WTC11 (cell line): ENCODE results near the gene EZR. TPM values are rescaled to one million over a fixed set of nuclear protein-coding genes. Genes with fewer than 3 reads are reported as not detected.

Experiments
- ATAC-seq: fragments of 200-7000 bp; cut with Tn5 transposase; 2 replicates; pipeline ENCODE4 v1.10.0; 2021; ENCODE audit warnings: mild to moderate bottlenecking, moderate library complexity
- CTCF ChIA-PET: fragments of 300-600 bp; sonication (Branson Sonifier 250); formaldehyde crosslinking; loops from one replicate; lab custom pipeline; 2021; ENCODE audit warnings: antibody characterized with exemption; lab: Charles Lee
- POLR2A ChIA-PET: fragments of 350-600 bp; sonication (Branson Sonifier 250); formaldehyde crosslinking; loops from one replicate; lab custom pipeline; 2021; ENCODE audit warnings: antibody characterized with exemption; lab: Charles Lee
- DNase-seq: peaks from one replicate; pipeline ENCODE4 v3.0.0; 2021; ENCODE audit warnings: low spot score
- H3K27ac Mint-ChIP-seq: 2 replicates; pipeline ENCODE4 v1.8.0; 2021; ENCODE audit warnings: mixed read lengths
- H3K27me3 Mint-ChIP-seq: 2 replicates; pipeline ENCODE4 v1.8.0; 2021; ENCODE audit warnings: low read depth, mild to moderate bottlenecking, moderate library complexity, mixed read lengths
- H3K36me3 Mint-ChIP-seq: 2 replicates; pipeline ENCODE4 v1.8.0; 2021; ENCODE audit warnings: mixed read lengths
- H3K4me1 Mint-ChIP-seq: 2 replicates; pipeline ENCODE4 v1.8.0; 2022; ENCODE audit warnings: mixed read lengths
- H3K4me3 Mint-ChIP-seq: 2 replicates; pipeline ENCODE4 v1.8.0; 2021; ENCODE audit warnings: mild to moderate bottlenecking, moderate library complexity, mixed read lengths
- H3K9me3 Mint-ChIP-seq: 2 replicates; pipeline ENCODE4 v1.8.0; 2021; ENCODE audit warnings: mixed read lengths
- EMX1 ChIP-seq: fragments of 250-450 bp; sonication (Bioruptor Pico); IDR thresholded peaks from 2 replicates; pipeline ENCODE4 v1.8.0; 2021; ENCODE audit warnings: mild to moderate bottlenecking
- ETV6 ChIP-seq: sonication (generic); formaldehyde crosslinking; IDR thresholded peaks from 2 replicates; pipeline ENCODE4 v1.8.1; 2022; ENCODE audit warnings: mild to moderate bottlenecking, missing genetic modification reagents
- MYBL2 ChIP-seq: sonication (generic); formaldehyde crosslinking; IDR thresholded peaks from 2 replicates; pipeline ENCODE4 v1.8.1; 2023; ENCODE audit warnings: mild to moderate bottlenecking, moderate library complexity, missing genetic modification reagents
- NFYB ChIP-seq: sonication (generic); formaldehyde crosslinking; conservative IDR thresholded peaks from 2 replicates; pipeline ENCODE4 v1.8.0; 2022; ENCODE audit warnings: low read depth, missing genetic modification reagents
- RORB ChIP-seq: fragments of 250-450 bp; sonication (Bioruptor Pico); IDR thresholded peaks from 2 replicates; pipeline ENCODE4 v1.9.0; 2021; ENCODE audit warnings: mild to moderate bottlenecking
- SP1 ChIP-seq: sonication (generic); formaldehyde crosslinking; conservative IDR thresholded peaks from 2 replicates; pipeline ENCODE4 v1.8.1; 2022; ENCODE audit warnings: missing genetic modification reagents
- ZNF138 ChIP-seq: sonication (generic); formaldehyde crosslinking; conservative IDR thresholded peaks from 2 replicates; pipeline ENCODE4 v1.8.1; 2022; ENCODE audit warnings: mild to moderate bottlenecking, moderate library complexity, missing genetic modification reagents
- ZNF423 ChIP-seq: fragments of 250-450 bp; sonication (Bioruptor Pico); IDR thresholded peaks from 2 replicates; pipeline ENCODE4 v2.1.2; 2022; ENCODE audit warnings: mild to moderate bottlenecking, moderate library complexity
- microRNA-seq: library from miRNA; unstranded; fragments of <30 nt; microRNA quantifications from one replicate; pipeline ENCODE4 v1.2.0, GENCODE V29; 2022; ENCODE audit warnings: borderline number of aligned reads
- total RNA-seq: library from RNA; stranded (reverse); gene quantifications from 3 replicates; pipeline ENCODE4 v1.2.3, GENCODE V29; 2021
- TF ChIP-seq, protein P1 (sequence below): sonication (generic); formaldehyde crosslinking; IDR thresholded peaks from 2 replicates; pipeline ENCODE4 v1.8.1; 2022; ENCODE audit warnings: mild to moderate bottlenecking, moderate library complexity, missing genetic modification reagents
- TF ChIP-seq, protein P2 (sequence below): sonication (generic); formaldehyde crosslinking; IDR thresholded peaks from 2 replicates; pipeline ENCODE4 v1.8.0; 2023; ENCODE audit warnings: mild to moderate bottlenecking, missing genetic modification reagents

Gene EZR
- total RNA-seq, 1 experiment from 2014 or later: 215 TPM

DNA sequence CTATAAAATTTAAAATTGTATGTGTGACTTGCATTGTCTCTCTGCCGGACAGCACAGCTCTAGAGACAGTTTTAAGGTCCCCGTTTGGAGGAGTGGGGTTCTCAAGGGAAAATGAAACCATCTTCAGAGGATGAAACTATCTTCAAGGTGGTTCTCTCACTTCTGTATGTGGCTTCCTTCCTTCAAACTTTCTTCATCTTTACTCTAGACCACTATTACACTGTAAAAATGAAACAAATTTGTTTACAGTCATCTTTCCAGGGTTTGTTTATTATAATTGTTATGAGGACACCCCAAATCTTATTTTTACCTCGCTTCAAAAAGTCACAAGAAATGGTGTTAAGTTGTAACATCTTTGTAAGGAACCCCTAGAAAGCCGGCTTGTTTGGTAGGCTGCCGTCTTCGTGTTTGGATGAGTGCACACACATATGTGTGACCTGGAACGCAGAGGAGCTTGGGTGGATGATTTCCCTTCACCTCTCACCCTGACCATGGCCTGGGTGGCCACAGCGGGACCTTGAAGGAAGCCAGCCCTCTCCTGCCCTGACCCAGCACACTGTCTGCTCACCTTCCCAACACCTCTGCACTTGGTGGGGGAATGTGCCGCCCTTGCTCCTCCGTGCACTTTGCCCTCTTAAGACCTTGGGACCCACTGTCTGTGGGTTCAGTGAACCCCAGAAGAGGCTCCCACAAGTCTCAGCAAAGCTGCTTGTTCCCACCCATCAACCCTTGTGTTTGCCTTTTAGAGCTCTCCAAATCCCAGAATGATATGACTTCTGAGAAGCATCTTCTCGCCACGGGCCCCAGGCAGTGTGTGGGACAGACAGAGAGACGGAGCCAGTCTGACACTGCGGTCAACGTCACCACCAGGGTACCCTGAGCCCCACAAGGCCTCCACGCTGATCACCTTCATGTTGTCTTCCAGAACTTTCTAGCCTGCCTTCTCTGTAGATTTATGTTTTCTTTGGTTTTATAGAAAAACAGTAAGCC, 101.5 kb downstream of the EZR start:
- Mint-ChIP-seq H3K27ac (no peak overlapping the region), H3K4me1 (peaks cover 11% of the 10 kb centered on the region), H3K9me3 (no peaks in the 10 kb centered on the region), H3K4me3 (no peak overlapping the region), H3K27me3 (no peaks in the 10 kb centered on the region), H3K36me3 (no peaks in the 10 kb centered on the region)
- DNase-seq (no peak), ATAC-seq (no peak)
- TF ChIP-seq ZNF138: no peak
- TF ChIP-seq, protein P1, sequence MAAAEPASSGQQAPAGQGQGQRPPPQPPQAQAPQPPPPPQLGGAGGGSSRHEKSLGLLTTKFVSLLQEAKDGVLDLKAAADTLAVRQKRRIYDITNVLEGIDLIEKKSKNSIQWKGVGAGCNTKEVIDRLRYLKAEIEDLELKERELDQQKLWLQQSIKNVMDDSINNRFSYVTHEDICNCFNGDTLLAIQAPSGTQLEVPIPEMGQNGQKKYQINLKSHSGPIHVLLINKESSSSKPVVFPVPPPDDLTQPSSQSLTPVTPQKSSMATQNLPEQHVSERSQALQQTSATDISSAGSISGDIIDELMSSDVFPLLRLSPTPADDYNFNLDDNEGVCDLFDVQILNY: no peak
- no peak for TF ChIP-seq NFYB (CRISPR knock-in tag)
- no peak for TF ChIP-seq MYBL2 (CRISPR knock-in tag)
- TF ChIP-seq, protein P2, sequence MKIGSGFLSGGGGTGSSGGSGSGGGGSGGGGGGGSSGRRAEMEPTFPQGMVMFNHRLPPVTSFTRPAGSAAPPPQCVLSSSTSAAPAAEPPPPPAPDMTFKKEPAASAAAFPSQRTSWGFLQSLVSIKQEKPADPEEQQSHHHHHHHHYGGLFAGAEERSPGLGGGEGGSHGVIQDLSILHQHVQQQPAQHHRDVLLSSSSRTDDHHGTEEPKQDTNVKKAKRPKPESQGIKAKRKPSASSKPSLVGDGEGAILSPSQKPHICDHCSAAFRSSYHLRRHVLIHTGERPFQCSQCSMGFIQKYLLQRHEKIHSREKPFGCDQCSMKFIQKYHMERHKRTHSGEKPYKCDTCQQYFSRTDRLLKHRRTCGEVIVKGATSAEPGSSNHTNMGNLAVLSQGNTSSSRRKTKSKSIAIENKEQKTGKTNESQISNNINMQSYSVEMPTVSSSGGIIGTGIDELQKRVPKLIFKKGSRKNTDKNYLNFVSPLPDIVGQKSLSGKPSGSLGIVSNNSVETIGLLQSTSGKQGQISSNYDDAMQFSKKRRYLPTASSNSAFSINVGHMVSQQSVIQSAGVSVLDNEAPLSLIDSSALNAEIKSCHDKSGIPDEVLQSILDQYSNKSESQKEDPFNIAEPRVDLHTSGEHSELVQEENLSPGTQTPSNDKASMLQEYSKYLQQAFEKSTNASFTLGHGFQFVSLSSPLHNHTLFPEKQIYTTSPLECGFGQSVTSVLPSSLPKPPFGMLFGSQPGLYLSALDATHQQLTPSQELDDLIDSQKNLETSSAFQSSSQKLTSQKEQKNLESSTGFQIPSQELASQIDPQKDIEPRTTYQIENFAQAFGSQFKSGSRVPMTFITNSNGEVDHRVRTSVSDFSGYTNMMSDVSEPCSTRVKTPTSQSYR (CRISPR knock-in tag): no peak
- no peak for TF ChIP-seq SP1 (CRISPR knock-in tag)
- TF ChIP-seq RORB (CRISPR knock-in tag): no peak
- TF ChIP-seq ZNF423: no peak
- TF ChIP-seq EMX1 (CRISPR knock-in tag): no peak
- TF ChIP-seq ETV6 (CRISPR knock-in tag): no peak
- ChIA-PET CTCF (interaction anchor here (0.7 to 2.2 kb wide), 51 partner anchors 10 to 503 kb away, joined by 3 to 27 read pairs (median 6); partner anchors contain the start of genes DYNLT1 and RSPH3), POLR2A (interaction anchor here (1.0 to 1.2 kb wide), 2 partner anchors 38 to 256 kb away, joined by 3 to 4 read pairs; no protein-coding TSS in a partner anchor)

Small RNA genes lying within 50 kb of the gene (microRNA-seq; reads per million reads assigned to microRNA genes)
- not detected for gene MIR3918

Other genes starting within 250 kb of the EZR start
- gene DYNLT1, start 174.6 kb downstream of the EZR start, total RNA-seq: 79.0 to 98.1 TPM (median 91.8 TPM) in 3 replicates
- gene SYTL3, start 169.3 kb downstream of the EZR start, total RNA-seq: 0.27 to 0.39 TPM (median 0.28 TPM) in 3 replicates
- gene RSPH3, start 180.8 kb upstream of the EZR start, total RNA-seq: 2.4 to 3.2 TPM (median 2.7 TPM) in 3 replicates
- gene TAGAP, start 225.6 kb upstream of the EZR start, total RNA-seq: 0.22 to 0.27 TPM (median 0.27 TPM) in 3 replicates